H7 (cell line): ENCODE results near the gene ZP2. TPM values are rescaled to one million over a fixed set of nuclear protein-coding genes. Genes with fewer than 3 reads are reported as not detected.
"Not testable (repeated sequence)": the region's sequence is repeated elsewhere in the genome, so short reads cannot be mapped to it uniquely, and the experiment has no call there.

Source experiments
- DNase-seq: peaks from one replicate; pipeline ENCODE4 v3.0.0; 2012
- H3K27me3 ChIP-seq: 2 replicates; pipeline ENCODE4 v1.6.0; 2011; ENCODE audit warnings: mild to moderate bottlenecking, low read length; ENCODE audit not compliant: control insufficient read depth, insufficient read depth
- H3K36me3 ChIP-seq: replicated peaks from 2 replicates; pipeline ENCODE4 v1.5.1; 2011; ENCODE audit warnings: low read length; ENCODE audit not compliant: control insufficient read depth, insufficient read depth
- H3K4me3 ChIP-seq: 2 replicates; pipeline ENCODE4 v1.5.1; 2011; ENCODE audit warnings: low read depth, mild to moderate bottlenecking, control low read depth, low read length, moderate library complexity; ENCODE audit not compliant: insufficient read depth
- total RNA-seq: library from RNA; depleted of rRNA; stranded (reverse); fragments of >200 nt; shearing (Covaris generic); gene quantifications from 2 replicates; pipeline ENCODE4 v1.2.3, GENCODE V29; 2014

The ZP2 gene
- total RNA-seq, 1 experiment from 2014 or later, result not detected

- H3K27me3 ChIP-seq, result no peaks in the 10 kb centered on the region
- no peak for DNase-seq
Measured at GRCh38 chr16:21197621-21198020, 13.8 kb downstream of the ZP2 start.

GRCh38 chr16:21197112-21197511 is 14.3 kb downstream of the ZP2 start:
- no peak for DNase-seq
- no peaks in the 10 kb centered on the region for H3K36me3 ChIP-seq
- H3K4me3 ChIP-seq, result no peak overlapping the region
- H3K27me3 ChIP-seq, result no peaks in the 10 kb centered on the region

More at GRCh38 chr16:21197621-21198020, 13.8 kb downstream of the ZP2 start:
- Histone ChIP-seq H3K36me3 (no peaks in the 10 kb centered on the region), H3K4me3 (no peak overlapping the region)

- DNase-seq, H3K36me3 ChIP-seq, H3K27me3 ChIP-seq, H3K4me3 ChIP-seq: not testable (repeated sequence)
Measured at GRCh38 chr16:21195330-21195729, 16.0 kb downstream of the ZP2 start.

GRCh38 chr16:21194771-21195301 is 16.5 kb downstream of the ZP2 start:
- no peaks in the 10 kb centered on the region for H3K36me3 ChIP-seq
- no peak for DNase-seq
- H3K4me3 ChIP-seq, result no peak overlapping the region
- no peaks in the 10 kb centered on the region for H3K27me3 ChIP-seq

- no peaks in the 10 kb centered on the region; the same call in none of the 2 replicates for H3K27me3 ChIP-seq
- no peak overlapping the region for H3K4me3 ChIP-seq
- no peaks in the 10 kb centered on the region for H3K36me3 ChIP-seq
- DNase-seq, result no peak
Measured at GRCh38 chr16:21192991-21193390, 18.4 kb downstream of the ZP2 start.

- no peaks in the 10 kb centered on the region; the same call in none of the 2 replicates for H3K27me3 ChIP-seq
- no peak overlapping the region for H3K4me3 ChIP-seq
- no peaks in the 10 kb centered on the region for H3K36me3 ChIP-seq
- no peak for DNase-seq
Measured at GRCh38 chr16:21190599-21190998, 20.8 kb downstream of the ZP2 start.

- Histone ChIP-seq H3K36me3 (no peaks in the 10 kb centered on the region), H3K4me3 (no peak overlapping the region), H3K27me3 (no peaks in the 10 kb centered on the region; the same call in none of the 2 replicates)
- DNase-seq, result no peak
Measured at GRCh38 chr16:21190013-21190412, 21.4 kb downstream of the ZP2 start.

GRCh38 chr16:21189311-21189710 is 22.1 kb downstream of the ZP2 start:
- Histone ChIP-seq H3K27me3 (no peaks in the 10 kb centered on the region; the same call in none of the 2 replicates), H3K36me3 (no peaks in the 10 kb centered on the region), H3K4me3 (no peak overlapping the region)
- DNase-seq, result no peak

- Histone ChIP-seq H3K36me3 (peaks cover 7% of the 10 kb centered on the region), H3K4me3 (no peak overlapping the region), H3K27me3 (no peaks in the 10 kb centered on the region; the same call in none of the 2 replicates)
- DNase-seq, result no peak
Measured at GRCh38 chr16:21186326-21186691, 25.1 kb downstream of the ZP2 start.

GRCh38 chr16:21185659-21186325 is 25.6 kb downstream of the ZP2 start:
- Histone ChIP-seq H3K27me3 (no peaks in the 10 kb centered on the region; the same call in none of the 2 replicates), H3K36me3 (peaks cover 11% of the 10 kb centered on the region), H3K4me3 (no peak overlapping the region)
- no peak for DNase-seq

- Histone ChIP-seq H3K27me3 (no peaks in the 10 kb centered on the region; the same call in none of the 2 replicates), H3K4me3 (no peak overlapping the region), H3K36me3 (peaks cover 13% of the 10 kb centered on the region)
- DNase-seq, result no peak
Measured at GRCh38 chr16:21184834-21185233, 26.5 kb downstream of the ZP2 start.

- no peaks in the 10 kb centered on the region; the same call in 1 of the 2 replicates for H3K27me3 ChIP-seq
- DNase-seq, result no peak
- no peak overlapping the region for H3K4me3 ChIP-seq
- H3K36me3 ChIP-seq, result peaks cover 18% of the 10 kb centered on the region
Measured at GRCh38 chr16:21183995-21184394, 27.4 kb downstream of the ZP2 start.

GRCh38 chr16:21179983-21180365 is 31.4 kb downstream of the ZP2 start:
- no peaks in the 10 kb centered on the region for H3K27me3 ChIP-seq
- DNase-seq, result no peak
- peaks cover 22% of the 10 kb centered on the region for H3K36me3 ChIP-seq

GRCh38 chr16:21179126-21179982 is 32.0 kb downstream of the ZP2 start:
- H3K27me3 ChIP-seq, result no peaks in the 10 kb centered on the region
- H3K36me3 ChIP-seq, result peaks cover 25% of the 10 kb centered on the region
- DNase-seq, result no peak
- H3K4me3 ChIP-seq, result no peak overlapping the region

More at GRCh38 chr16:21179983-21180365, 31.4 kb downstream of the ZP2 start:
- H3K4me3 ChIP-seq, result no peak overlapping the region

- no peak overlapping the region for H3K4me3 ChIP-seq
- no peaks in the 10 kb centered on the region for H3K27me3 ChIP-seq
- peaks cover 23% of the 10 kb centered on the region for H3K36me3 ChIP-seq
- no peak for DNase-seq
Measured at GRCh38 chr16:21175397-21175796, 36.0 kb downstream of the ZP2 start.
